Epidermal melanocyte (primary cell): ENCODE data around the gene HMCN2.

ENCODE experiments used
- DNase-seq: peaks from one replicate; pipeline ENCODE4 v3.0.0; 2011; ENCODE audit warnings: low spot score; ENCODE audit not compliant: insufficient read length

HMCN2 gene

GRCh38 chr9:130483371-130483971 lies 217.9 kb downstream of the HMCN2 start:
- no peak for DNase-seq
